ENCODE results near the gene SPTB. TPM values are rescaled to one million over a fixed set of nuclear protein-coding genes. Genes with fewer than 3 reads are reported as not detected.

The SPTB gene
- total RNA-seq, 1 experiment from 2014 or later: 2.3 TPM

- Histone ChIP-seq H4K20me1 (ENCODE audit: low read length) (no peaks in the 10 kb centered on the region), H3F3A (ENCODE audit: low read length, unreplicated experiment) (peaks cover 9% of the 10 kb centered on the region), H3K36me3 (ENCODE audit: low read depth, low read length) (no peaks in the 10 kb centered on the region), H3K9ac (ENCODE audit: low read length) (peak overlapping the region; percentile 54; the same call in 1 of the 2 replicates), H3K4me3 (ENCODE audit: low read length) (no peak overlapping the region), H3K4me2 (ENCODE audit: low read length) (peak overlapping the region; percentile 84), H3K27me3 (ENCODE audit: low read length) (no peaks in the 10 kb centered on the region), H3K27ac (ENCODE audit: low read length) (peak overlapping the region; percentile 93), H3K9me3 (ENCODE audit: low read length) (no peaks in the 10 kb centered on the region), H3K9me2 (replicated peaks; ENCODE audit: low read length) (no peaks in the 10 kb centered on the region), H2AFZ (ENCODE audit: low read length) (peak overlapping the region; percentile 32; the same call in 1 of the 2 replicates), H3K4me1 (ENCODE audit: insufficient read depth, low read length) (peaks cover 40% of the 10 kb centered on the region), H3K79me2 (ENCODE audit: low read length) (no peaks in the 10 kb centered on the region)
- TF ChIP-seq CTCF (conservative IDR thresholded peaks at IDR 0.05; ENCODE audit: low read depth, low read length): no peak
- TF ChIP-seq EZH2phosphoT487 (IDR thresholded peaks at IDR 0.05; ENCODE audit: borderline replicate concordance, low read length): no peak
- no peak for TF ChIP-seq EZH2 (IDR thresholded peaks at IDR 0.05; ENCODE audit: low read length, unreplicated experiment)
- CTCF ChIA-PET: no interaction called here
- DNase-seq: peak; percentile 12
- no peak for ATAC-seq
- intact Hi-C loops (cut with micrococcal nuclease): loop anchor here (5.0 to 10.0 kb wide), 2 partner anchors 105 to 177 kb away; partner anchors contain the start of genes CHURC1 and FNTB
- POLR2A ChIA-PET (ENCODE audit: unreplicated experiment): interaction anchor here (0.6 kb wide), 2 partner anchors 24 to 1168 kb away, joined by 3 read pairs; no protein-coding TSS in a partner anchor
- BruUV-seq (replicated peaks): no TSS peak
Observed at GRCh38 chr14:64807551-64807950, 72.2 kb downstream of the SPTB start.

- H3K9me3 ChIP-seq (ENCODE audit: low read length): no peaks in the 10 kb centered on the region
- ChIA-PET POLR2A (ENCODE audit: unreplicated experiment) (interaction anchor here (0.6 kb wide), 3 partner anchors 14 to 1167 kb away, joined by 3 to 6 read pairs (median 4); partner anchors contain the start of gene MAX), CTCF (interaction anchor here (0.6 to 1.0 kb wide), 3 partner anchors 34 to 95 kb away, joined by 3 to 7 read pairs (median 3); no protein-coding TSS in a partner anchor)
- H3F3A ChIP-seq (ENCODE audit: low read length, unreplicated experiment): peaks cover 9% of the 10 kb centered on the region
- BruUV-seq (replicated peaks): no TSS peak
- no peaks in the 10 kb centered on the region for H3K36me3 ChIP-seq (ENCODE audit: low read depth, low read length)
- no peak for ATAC-seq
- peak overlapping the region; percentile 54 for H3K9ac ChIP-seq (ENCODE audit: low read length)
- H3K9me2 ChIP-seq (replicated peaks; ENCODE audit: low read length): no peaks in the 10 kb centered on the region
- peak overlapping the region; percentile 44 for H3K4me3 ChIP-seq (ENCODE audit: low read length)
- no peaks in the 10 kb centered on the region for H3K79me2 ChIP-seq (ENCODE audit: low read length)
- peaks cover 40% of the 10 kb centered on the region for H3K4me1 ChIP-seq (ENCODE audit: insufficient read depth, low read length)
- peak overlapping the region; percentile 93 for H3K27ac ChIP-seq (ENCODE audit: low read length)
- intact Hi-C loops (cut with micrococcal nuclease): loop anchor here (1.0 to 10.0 kb wide), 4 partner anchors 16 to 178 kb away; partner anchors contain the start of genes CHURC1 and FNTB
- no peak for TF ChIP-seq EZH2 (IDR thresholded peaks at IDR 0.05; ENCODE audit: low read length, unreplicated experiment)
- no peak for TF ChIP-seq EZH2phosphoT487 (IDR thresholded peaks at IDR 0.05; ENCODE audit: borderline replicate concordance, low read length)
- TF ChIP-seq CTCF (conservative IDR thresholded peaks at IDR 0.05; ENCODE audit: low read depth, low read length): no peak
- no peaks in the 10 kb centered on the region for H3K27me3 ChIP-seq (ENCODE audit: low read length)
- no peaks in the 10 kb centered on the region for H4K20me1 ChIP-seq (ENCODE audit: low read length)
- H2AFZ ChIP-seq (ENCODE audit: low read length): peak overlapping the region; percentile 32
- no peak for DNase-seq
- peak overlapping the region; percentile 84 for H3K4me2 ChIP-seq (ENCODE audit: low read length)
Observed at GRCh38 chr14:64806862-64807495, 72.7 kb downstream of the SPTB start.

Measured in PC-3 (cell line).